HG02610 (cell line): ENCODE measurements around the gene ANKS3.

Experiments
- ATAC-seq: cut with Tn5 transposase; IDR thresholded peaks from one replicate; pipeline ENCODE4 v1.9.1; 2021; ENCODE audit warnings: mild to moderate bottlenecking, moderate library complexity; ENCODE audit not compliant: unreplicated experiment

The ANKS3 gene

GRCh38 chr16:4685776-4686496 lies 48.1 kb downstream of the ANKS3 start:
- no peak for ATAC-seq

- ATAC-seq = no peak
These were observed 48.8 kb downstream of the ANKS3 start for GRCh38 chr16:4685292-4685691.

- ATAC-seq = no peak
These were observed 49.3 kb downstream of the ANKS3 start for GRCh38 chr16:4684763-4685162.

GRCh38 chr16:4684058-4684715 lies 49.9 kb downstream of the ANKS3 start:
- ATAC-seq = no peak

GRCh38 chr16:4683255-4684057 lies 50.6 kb downstream of the ANKS3 start:
- no peak for ATAC-seq

GRCh38 chr16:4682616-4683254 lies 51.3 kb downstream of the ANKS3 start:
- ATAC-seq = no peak

GRCh38 chr16:4682084-4682591 lies 51.9 kb downstream of the ANKS3 start:
- ATAC-seq = no peak

GRCh38 chr16:4681471-4682083 lies 52.5 kb downstream of the ANKS3 start:
- no peak for ATAC-seq

- no peak for ATAC-seq
These were observed 53.2 kb downstream of the ANKS3 start for GRCh38 chr16:4680673-4681470.

GRCh38 chr16:4679850-4680636 lies 54.0 kb downstream of the ANKS3 start:
- ATAC-seq = no peak

- no peak for ATAC-seq
These were observed 54.8 kb downstream of the ANKS3 start for GRCh38 chr16:4679156-4679849.

GRCh38 chr16:4678596-4678995 lies 55.5 kb downstream of the ANKS3 start:
- no peak for ATAC-seq

GRCh38 chr16:4677994-4678393 lies 56.1 kb downstream of the ANKS3 start:
- ATAC-seq = no peak

GRCh38 chr16:4677390-4677789 lies 56.7 kb downstream of the ANKS3 start:
- ATAC-seq = no peak

GRCh38 chr16:4676831-4677230 lies 57.2 kb downstream of the ANKS3 start:
- no peak for ATAC-seq

GRCh38 chr16:4675864-4676786 lies 57.9 kb downstream of the ANKS3 start:
- ATAC-seq = no peak

GRCh38 chr16:4674926-4675530 lies 59.0 kb downstream of the ANKS3 start:
- ATAC-seq = no peak
